NCI-H82 treated with DMSO at 0.1 percent for 48 hours (cell line): ENCODE results near the gene PDE7B.
"Not testable (repeated sequence)": the region's sequence is repeated elsewhere in the genome, so short reads cannot be mapped to it uniquely, and the experiment has no call there.

Source experiments
- DNase-seq: peaks from one replicate; lab custom pipeline; 2025; ENCODE audit not compliant: unreplicated experiment; lab: John Stamatoyannopoulos, UW

PDE7B gene

GRCh38 chr6:136175873-136176272, 324.4 kb downstream of the PDE7B start:
- DNase-seq, result no peak

- no peak for DNase-seq
Measured at GRCh38 chr6:136178749-136179148, 327.2 kb downstream of the PDE7B start.

GRCh38 chr6:136180704-136181511, 329.4 kb downstream of the PDE7B start:
- no peak for DNase-seq

GRCh38 chr6:136181512-136181833, 330.0 kb downstream of the PDE7B start:
- DNase-seq, result no peak

- no peak for DNase-seq
Measured at GRCh38 chr6:136181861-136182260, 330.4 kb downstream of the PDE7B start.

- DNase-seq, result no peak
Measured at GRCh38 chr6:136184738-136185137, 333.2 kb downstream of the PDE7B start.

- no peak for DNase-seq
Measured at GRCh38 chr6:136186363-136186762, 334.9 kb downstream of the PDE7B start.

GRCh38 chr6:136188486-136188885, 337.0 kb downstream of the PDE7B start:
- no peak for DNase-seq

- no peak for DNase-seq
Measured at GRCh38 chr6:136189104-136189503, 337.6 kb downstream of the PDE7B start.

- no peak for DNase-seq
Measured at GRCh38 chr6:136191606-136192312, 340.3 kb downstream of the PDE7B start.

- DNase-seq, result no peak
Measured at GRCh38 chr6:136192902-136193301, 341.4 kb downstream of the PDE7B start.

- DNase-seq, result no peak
Measured at GRCh38 chr6:136201732-136202131, 350.2 kb downstream of the PDE7B start.

- DNase-seq, result no peak
Measured at GRCh38 chr6:136208783-136209182, 357.3 kb downstream of the PDE7B start.

- no peak for DNase-seq
Measured at GRCh38 chr6:136209496-136209895, 358.0 kb downstream of the PDE7B start.

GRCh38 chr6:136210398-136211165, 359.1 kb downstream of the PDE7B start:
- DNase-seq, result no peak

- no peak for DNase-seq
Measured at GRCh38 chr6:136212608-136213007, 361.1 kb downstream of the PDE7B start.

- DNase-seq, result no peak
Measured at GRCh38 chr6:136213012-136213539, 361.6 kb downstream of the PDE7B start.

- no peak for DNase-seq
Measured at GRCh38 chr6:136213853-136214252, 362.4 kb downstream of the PDE7B start.

- no peak for DNase-seq
Measured at GRCh38 chr6:136216503-136217401, 365.3 kb downstream of the PDE7B start.

GRCh38 chr6:136224974-136225373, 373.5 kb downstream of the PDE7B start:
- DNase-seq, result not testable (repeated sequence)

- DNase-seq, result no peak
Measured at GRCh38 chr6:136225496-136225895, 374.0 kb downstream of the PDE7B start.
